Measurements from ENCODE around the gene MNT. TPM values are rescaled to one million over a fixed set of nuclear protein-coding genes. Genes with fewer than 3 reads are reported as not detected.

MNT gene
- polyA plus RNA-seq, 1 donor from 2014 or later, result 6.1 TPM

- no peak for TF ChIP-seq POLR2AphosphoS5 (IDR thresholded peaks at IDR 0.05)
- no peak for TF ChIP-seq EZH2 (IDR thresholded peaks at IDR 0.05; ENCODE audit: borderline replicate concordance, insufficient read depth, low read length, poor library complexity, severe bottlenecking)
- Histone ChIP-seq H3K4me2 (ENCODE audit: low read length) (peak overlapping the region; percentile 73), H3K9me3 (ENCODE audit: low read length) (no peaks in the 10 kb centered on the region), H3K9me2 (ENCODE audit: insufficient read depth, low read length) (no peaks in the 10 kb centered on the region), H3K27ac (ENCODE audit: low read length) (peak overlapping the region; percentile 74), H3F3A (ENCODE audit: insufficient read depth, low read length, poor library complexity, severe bottlenecking) (peaks cover 7% of the 10 kb centered on the region), H3K4me3 (ENCODE audit: low read length) (peak overlapping the region; percentile 91), H3K36me3 (ENCODE audit: insufficient read depth, low read length) (no peaks in the 10 kb centered on the region), H3K27me3 (ENCODE audit: insufficient read depth, low read depth, low read length) (no peaks in the 10 kb centered on the region), H3K79me2 (replicated peaks; ENCODE audit: insufficient read depth, low read length) (peaks cover 48% of the 10 kb centered on the region), H3K9ac (ENCODE audit: low read length) (peak overlapping the region; percentile 59), H2AFZ (ENCODE audit: low read depth, low read length) (no peak overlapping the region), H4K20me1 (ENCODE audit: insufficient read depth) (peaks cover 22% of the 10 kb centered on the region)
Measured at GRCh38 chr17:2391597-2392251, 9.1 kb downstream of the MNT start.

DNA sequence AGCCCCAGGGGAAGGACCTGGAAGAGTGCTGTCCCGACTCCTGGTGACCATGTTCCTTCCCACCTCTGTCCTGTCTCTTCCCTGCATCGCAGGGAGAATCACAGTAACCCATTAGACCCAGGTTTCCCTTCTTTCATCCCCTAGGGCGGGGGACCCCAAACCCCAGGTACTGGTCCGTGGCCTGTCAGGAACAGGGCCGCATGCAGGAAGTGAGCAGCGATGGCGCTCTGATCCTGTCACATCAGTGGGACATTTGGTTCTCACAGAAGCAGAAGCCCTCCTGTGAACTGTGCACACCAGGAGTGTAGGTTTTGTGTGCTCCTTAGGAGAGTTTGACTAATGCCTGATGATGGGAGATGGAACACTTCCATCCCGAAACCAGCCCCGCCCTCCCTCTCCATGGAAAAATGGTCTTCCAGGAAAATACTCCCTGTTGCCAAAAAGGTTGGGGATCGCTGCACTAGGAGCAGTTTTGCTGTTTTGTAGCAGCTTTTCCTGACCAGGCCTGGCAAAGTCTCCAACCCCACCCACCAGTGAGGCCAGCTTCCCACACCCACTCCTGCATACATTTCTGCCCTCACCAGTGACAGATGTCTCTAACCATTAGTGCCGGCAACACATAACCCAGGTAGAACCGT lies 10.5 kb downstream of the MNT start:
- Histone ChIP-seq H3K9me2 (ENCODE audit: insufficient read depth, low read length) (no peaks in the 10 kb centered on the region), H3K9me3 (ENCODE audit: low read length) (no peaks in the 10 kb centered on the region), H3K9ac (ENCODE audit: low read length) (no peak overlapping the region), H3F3A (ENCODE audit: insufficient read depth, low read length, poor library complexity, severe bottlenecking) (peaks cover 7% of the 10 kb centered on the region), H3K4me3 (ENCODE audit: low read length) (no peak overlapping the region), H3K36me3 (ENCODE audit: insufficient read depth, low read length) (no peaks in the 10 kb centered on the region), H3K4me2 (ENCODE audit: low read length) (no peak overlapping the region), H3K79me2 (replicated peaks; ENCODE audit: insufficient read depth, low read length) (peaks cover 34% of the 10 kb centered on the region), H3K27me3 (ENCODE audit: insufficient read depth, low read depth, low read length) (no peaks in the 10 kb centered on the region), H3K27ac (ENCODE audit: low read length) (no peak overlapping the region), H2AFZ (ENCODE audit: low read depth, low read length) (no peak overlapping the region), H4K20me1 (ENCODE audit: insufficient read depth) (peaks cover 10% of the 10 kb centered on the region)
- no peak for TF ChIP-seq EZH2 (IDR thresholded peaks at IDR 0.05; ENCODE audit: borderline replicate concordance, insufficient read depth, low read length, poor library complexity, severe bottlenecking)
- TF ChIP-seq RAD21 (conservative IDR thresholded peaks at IDR 0.05), result no peak
- TF ChIP-seq SMC3 (conservative IDR thresholded peaks at IDR 0.05; ENCODE audit: poor library complexity), result no peak
- TF ChIP-seq POLR2AphosphoS5 (IDR thresholded peaks at IDR 0.05), result no peak
- TF ChIP-seq, protein P1, sequence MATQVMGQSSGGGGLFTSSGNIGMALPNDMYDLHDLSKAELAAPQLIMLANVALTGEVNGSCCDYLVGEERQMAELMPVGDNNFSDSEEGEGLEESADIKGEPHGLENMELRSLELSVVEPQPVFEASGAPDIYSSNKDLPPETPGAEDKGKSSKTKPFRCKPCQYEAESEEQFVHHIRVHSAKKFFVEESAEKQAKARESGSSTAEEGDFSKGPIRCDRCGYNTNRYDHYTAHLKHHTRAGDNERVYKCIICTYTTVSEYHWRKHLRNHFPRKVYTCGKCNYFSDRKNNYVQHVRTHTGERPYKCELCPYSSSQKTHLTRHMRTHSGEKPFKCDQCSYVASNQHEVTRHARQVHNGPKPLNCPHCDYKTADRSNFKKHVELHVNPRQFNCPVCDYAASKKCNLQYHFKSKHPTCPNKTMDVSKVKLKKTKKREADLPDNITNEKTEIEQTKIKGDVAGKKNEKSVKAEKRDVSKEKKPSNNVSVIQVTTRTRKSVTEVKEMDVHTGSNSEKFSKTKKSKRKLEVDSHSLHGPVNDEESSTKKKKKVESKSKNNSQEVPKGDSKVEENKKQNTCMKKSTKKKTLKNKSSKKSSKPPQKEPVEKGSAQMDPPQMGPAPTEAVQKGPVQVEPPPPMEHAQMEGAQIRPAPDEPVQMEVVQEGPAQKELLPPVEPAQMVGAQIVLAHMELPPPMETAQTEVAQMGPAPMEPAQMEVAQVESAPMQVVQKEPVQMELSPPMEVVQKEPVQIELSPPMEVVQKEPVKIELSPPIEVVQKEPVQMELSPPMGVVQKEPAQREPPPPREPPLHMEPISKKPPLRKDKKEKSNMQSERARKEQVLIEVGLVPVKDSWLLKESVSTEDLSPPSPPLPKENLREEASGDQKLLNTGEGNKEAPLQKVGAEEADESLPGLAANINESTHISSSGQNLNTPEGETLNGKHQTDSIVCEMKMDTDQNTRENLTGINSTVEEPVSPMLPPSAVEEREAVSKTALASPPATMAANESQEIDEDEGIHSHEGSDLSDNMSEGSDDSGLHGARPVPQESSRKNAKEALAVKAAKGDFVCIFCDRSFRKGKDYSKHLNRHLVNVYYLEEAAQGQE (IDR thresholded peaks at IDR 0.05; ENCODE audit: borderline replicate concordance), result no peak
- TF ChIP-seq TAF1 (IDR thresholded peaks at IDR 0.05; ENCODE audit: low read depth), result no peak
- TF ChIP-seq EP300 (conservative IDR thresholded peaks at IDR 0.05; ENCODE audit: poor library complexity, severe bottlenecking), result no peak
- TF ChIP-seq CTCF (IDR thresholded peaks at IDR 0.05; ENCODE audit: poor library complexity, severe bottlenecking), result no peak
- no peak for TF ChIP-seq MXI1 (conservative IDR thresholded peaks at IDR 0.05; ENCODE audit: poor library complexity, severe bottlenecking)

All from neural cell (in vitro differentiated cells).